K562 (cell line): ENCODE data around the gene SETX. TPM values are rescaled to one million over a fixed set of nuclear protein-coding genes. Genes with fewer than 3 reads are reported as not detected.
A peak's percentile ranks its signal among the peaks of the same experiment; 100 is the strongest.

ENCODE experiments used
- ATAC-seq: fragments of 200-7000 bp; cut with Tn5 transposase; 3 replicates; pipeline ENCODE4 v1.9.1; 2020; ENCODE audit warnings: moderate library complexity
- BruUV-seq: library from RNA; stranded (reverse); fragments of 400-500 nt; replicated peaks from 2 replicates; lab custom pipeline; 2021; lab: Mats Ljungman, UMichigan
- CTCF ChIA-PET: fragments of 300-600 bp; formaldehyde crosslinking; extraction: SDS; loops from one replicate; lab custom pipeline; 2021; ENCODE audit warnings: low intra/inter-chr PET ratio; lab: Yijun Ruan, JAX
- POLR2A ChIA-PET: fragments of 300-600, 350-650 bp; sonication (Branson Sonifier 250); formaldehyde crosslinking; extraction: SDS; loops from one replicate; lab custom pipeline; 2021; ENCODE audit warnings: antibody characterized with exemption, inconsistent platforms; lab: Yijun Ruan, JAX
- DNase-seq, 4 experiments: peaks; one replicate each; pipeline versions ENCODE4 v3.0.0 to v3.0.0-alpha.2; 2011 to 2018; ENCODE audit warnings: low spot score in 3 of 4, mixed read lengths in 3 of 4; ENCODE audit errors: extremely low read depth in 1 of 4
- FAIRE-seq: peaks from 2 replicates; lab custom pipeline; 2011; peaks lifted over from hg19 to GRCh38; lab: Jason Lieb, UNC
- H2AFZ ChIP-seq: 2 replicates; pipeline ENCODE4 v1.6.0; 2011; ENCODE audit warnings: low read depth, low read length, control low read depth, inconsistent platforms
- H3K27ac ChIP-seq: fragments of 200-600 bp; 3 replicates; pipeline ENCODE4 v1.8.0; 2011; ENCODE audit warnings: low read depth, mild to moderate bottlenecking, control low read depth, inconsistent platforms, low read length, moderate library complexity, mixed read lengths; ENCODE audit errors: extremely low read depth
- H3K27me3 ChIP-seq, 2 experiments: fragments of 300-600 bp in 1 of 2; 2 replicates in 1 of 2; 3 replicates in 1 of 2; pipeline versions ENCODE4 v1.6.0 to v1.8.0; 2011; ENCODE audit warnings: inconsistent platforms in 2 of 2, low read length in 2 of 2, mild to moderate bottlenecking in 1 of 2, mixed read lengths in 1 of 2, moderate library complexity in 1 of 2; ENCODE audit not compliant: control insufficient read depth in 2 of 2, insufficient read depth in 2 of 2
- H3K36me3 ChIP-seq: fragments of 300-600 bp; 3 replicates; pipeline ENCODE4 v1.8.0; 2011; ENCODE audit warnings: mild to moderate bottlenecking, low read length, inconsistent platforms; ENCODE audit not compliant: control insufficient read depth, insufficient read depth
- H3K4me1 ChIP-seq, 2 experiments: fragments of 200-600 bp in 1 of 2; replicated peaks in 1 of 2; 2 replicates in 1 of 2; 3 replicates in 1 of 2; pipeline versions ENCODE4 v1.5.1 to v1.8.0; 2011; ENCODE audit warnings: inconsistent platforms in 2 of 2, low read length in 2 of 2, mild to moderate bottlenecking in 1 of 2, mixed read lengths in 1 of 2, moderate library complexity in 1 of 2; ENCODE audit not compliant: control insufficient read depth in 2 of 2, insufficient read depth in 2 of 2
- H3K4me2 ChIP-seq: 2 replicates; pipeline ENCODE4 v1.6.1; 2011; ENCODE audit warnings: low read length, control low read depth, inconsistent platforms, mixed read lengths; ENCODE audit not compliant: insufficient read depth
- H3K4me3 ChIP-seq: fragments of 200-600 bp; sonication (generic), shearing (Covaris generic); 2 replicates; pipeline ENCODE4 v1.5.1; 2016; ENCODE audit warnings: control low read depth, inconsistent platforms
- H3K79me2 ChIP-seq: fragments of 200-600 bp; 3 replicates; pipeline ENCODE4 v1.8.0; 2011; ENCODE audit warnings: low read length, inconsistent platforms; ENCODE audit not compliant: control insufficient read depth, insufficient read depth
- H3K9ac ChIP-seq, 2 experiments: 2 replicates each; pipeline versions ENCODE4 v1.6.0 to v1.6.1; 2011; ENCODE audit warnings: low read depth in 2 of 2, low read length in 2 of 2, control low read depth in 1 of 2, inconsistent platforms in 1 of 2, mild to moderate bottlenecking in 1 of 2, mixed read lengths in 1 of 2; ENCODE audit not compliant: insufficient read depth in 1 of 2
- H3K9me1 ChIP-seq: one replicate; pipeline ENCODE4 v1.6.0; 2011; ENCODE audit warnings: inconsistent platforms, mild to moderate bottlenecking, low read length, moderate library complexity; ENCODE audit not compliant: control insufficient read depth, insufficient read depth
- H3K9me3 ChIP-seq: replicated peaks from 2 replicates; pipeline ENCODE4 v1.5.1; 2011; ENCODE audit warnings: low read depth, low read length, inconsistent platforms; ENCODE audit not compliant: control insufficient read depth, insufficient read depth
- H4K20me1 ChIP-seq: replicated peaks from 2 replicates; pipeline ENCODE4 v1.6.1; 2011; ENCODE audit warnings: low read length, inconsistent platforms, mixed read lengths; ENCODE audit not compliant: control insufficient read depth, insufficient read depth
- ARID3A ChIP-seq: IDR thresholded peaks from 2 replicates; pipeline ENCODE4 v1.6.1; 2012; ENCODE audit warnings: low read depth, low read length, improper control_type of control experiment, borderline replicate concordance
- MYNN ChIP-seq, 2 experiments: sonication (generic); formaldehyde crosslinking in 1 of 2; IDR thresholded peaks; 2 replicates each; pipeline versions ENCODE4 v1.5.0 to v1.6.1; 2016 to 2020; ENCODE audit warnings: antibody characterized with exemption in 1 of 2, missing genetic modification reagents in 1 of 2
- NFIC ChIP-seq: fragments of 450-650 bp; IDR thresholded peaks from 2 replicates; pipeline ENCODE4 v1.6.1; 2017; ENCODE audit warnings: mild to moderate bottlenecking, inconsistent platforms
- POLR2AphosphoS5 ChIP-seq: IDR thresholded peaks from 2 replicates; pipeline ENCODE4 v1.6.1; 2011; ENCODE audit warnings: mild to moderate bottlenecking, low read depth, low read length, moderate library complexity; ENCODE audit not compliant: control insufficient read depth, insufficient read depth
- XRCC4 ChIP-seq: IDR thresholded peaks from one replicate; pipeline ENCODE4 v1.6.1; 2011; ENCODE audit not compliant: insufficient read depth, insufficient read length; ENCODE audit errors: extremely low read depth
- WGBS: fragments of 100-300 bp; shearing (Covaris generic); methylation state at CpG from one replicate; pipeline ENCODE4 v1.1.6; 2016; ENCODE audit warnings: low coverage, mixed read lengths; ENCODE audit not compliant: insufficient coverage; ENCODE audit errors: missing lambda C conversion rate; 5-methylcytosine and 5-hydroxymethylcytosine counted together
- in situ Hi-C: fragments of 300-500 bp; cut with MboI; formaldehyde crosslinking; loops from 4 replicates; pipeline ENCODE4 v1.15.0; 2018; ENCODE audit warnings: inconsistent platforms, mixed read lengths
- intact Hi-C: fragments of 100-400 bp; cut with micrococcal nuclease; formaldehyde crosslinking; loops from 2 replicates; pipeline ENCODE4 v1.14.2; 2022
- polyA plus RNA-seq, 8 experiments: library from polyadenylated mRNA; depleted of rRNA in 4 of 8; stranded (reverse) in 5 of 8; unstranded in 3 of 8; fragments of >200 nt; fragmentation: Nextera tagmentation in 2 of 8; fragmentation: Illumina TruSeq in 1 of 8; extraction: Ambion mirVana in 2 of 8; extraction: Trizol in 1 of 8; gene quantifications; 2 replicates each; pipeline versions ENCODE4 v1.2.1 to v1.2.3, GENCODE V29; 2011 to 2014; ENCODE audit warnings: inconsistent platforms in 1 of 8, missing spikeins in 1 of 8
- total RNA-seq, 7 experiments: library from RNA; depleted of rRNA in 6 of 7; stranded (reverse); fragments of >200 nt in 6 of 7; fragmentation: Illumina TruSeq in 2 of 7; extraction: Trizol in 2 of 7; gene quantifications; 2 replicates each; pipeline versions ENCODE4 v1.2.1 to v1.2.3, GENCODE V29; 2011 to 2021; ENCODE audit warnings: low replicate concordance in 1 of 7

SETX gene
- total and polyA plus RNA-seq, 9 of the 15 experiments (the other 6 are each of a cell fraction or from before 2014, with no cell fraction given), result 8.7 to 45.7 (median 28.7) TPM

GRCh38 chr9:132346177-132346576 lies 8.6 kb downstream of the SETX start (continued):
- TF ChIP-seq ARID3A (no peak), NFIC (no peak)

- Histone ChIP-seq H3K4me2 (no peak overlapping the region), H3K27ac (no peak overlapping the region), H3K9me3 (no peaks in the 10 kb centered on the region), H3K4me1 (no peaks in the 10 kb centered on the region), H3K79me2 (no peaks in the 10 kb centered on the region; the same call in 2 of the 3 replicates), H3K4me3 (no peak overlapping the region), H3K27me3 (no peaks in the 10 kb centered on the region), H2AFZ (no peak overlapping the region), H3K9ac (no peak overlapping the region), H3K36me3 (peaks cover 88% of the 10 kb centered on the region), H3K9me1 (no peaks in the 10 kb centered on the region), H4K20me1 (no peaks in the 10 kb centered on the region)
- POLR2A ChIA-PET, result interaction anchor here (0.7 kb wide), 1 partner anchor 10 kb away, joined by 5 read pairs; no protein-coding TSS in a partner anchor
- TF ChIP-seq MYNN (IDR thresholded peaks at IDR 0.05) (no peak), MYNN (CRISPR knock-in tag; IDR thresholded peaks at IDR 0.05) (no peak), XRCC4 (no peak), POLR2AphosphoS5 (0 out of 2 replicates have a peak, but pooled peaks have one; percentile 12)
- in situ Hi-C loops (no loop called here), intact Hi-C loops (no loop called here)
- DNase-seq (no peak), ATAC-seq (no peak), FAIRE-seq (no peak)
- TSS peak; percentile 6 for BruUV-seq
- 100% methylated on average over 9 of the region's 9 CpGs for WGBS
- CTCF ChIA-PET, result no interaction called here
Measured at GRCh38 chr9:132341177-132341840, 13.5 kb downstream of the SETX start.
